HCT116 (cell line): ENCODE measurements around the gene ADAMTS9. TPM values are rescaled to one million over a fixed set of nuclear protein-coding genes. Genes with fewer than 3 reads are reported as not detected.

Experiments used
- ATAC-seq: fragments of 200-7000 bp; cut with Tn5 transposase; 2 replicates; pipeline ENCODE4 v1.9.1; 2020; ENCODE audit warnings: mild to moderate bottlenecking, moderate library complexity
- BruUV-seq: library from RNA; stranded (reverse); fragments of 400-500 nt; replicated peaks from 2 replicates; lab custom pipeline; 2021; lab: Mats Ljungman, UMichigan
- CTCF ChIA-PET: fragments of 300-600 bp; sonication (Branson Sonifier 250); formaldehyde crosslinking; loops from one replicate; lab custom pipeline; 2021; ENCODE audit warnings: antibody characterized with exemption; lab: Charles Lee
- POLR2A ChIA-PET: fragments of 300-600, 350-600 bp; sonication (Branson Sonifier 250); formaldehyde crosslinking; loops from one replicate; lab custom pipeline; 2021; ENCODE audit warnings: antibody characterized with exemption; lab: Charles Lee
- RAD21 ChIA-PET, 2 experiments: fragments of 300-600 bp; sonication (Branson Sonifier 250); formaldehyde crosslinking; loops; one replicate each; lab custom pipeline; 2023; ENCODE audit warnings: low total read pairs in 2 of 2; ENCODE audit not compliant: uncharacterized antibody in 2 of 2, unreplicated experiment in 2 of 2, low non-redundant PET in 1 of 2; lab: Charles Lee
- DNase-seq: peaks from one replicate; pipeline ENCODE4 v3.0.0-alpha.2; 2010; ENCODE audit warnings: low read depth, low spot score
- H2AFZ ChIP-seq: fragments of 200-600 bp; shearing (Covaris generic), sonication (generic); 2 replicates; pipeline ENCODE4 v1.6.1; 2017; ENCODE audit warnings: low read depth, mixed run types, mixed read lengths, antibody characterized with exemption, low read length; ENCODE audit not compliant: poor library complexity, severe bottlenecking
- H3K27ac ChIP-seq: 2 replicates; pipeline ENCODE4 v1.5.1; 2012; ENCODE audit warnings: low read depth, low read length
- H3K27me3 ChIP-seq: fragments of 200-600 bp; sonication (generic); 2 replicates; pipeline ENCODE4 v1.6.1; 2016; ENCODE audit warnings: mixed run types, low read length, mixed read lengths; ENCODE audit not compliant: insufficient read depth
- H3K36me3 ChIP-seq, 2 experiments: fragments of 200-500 bp in 1 of 2; fragments of 200-600 bp in 1 of 2; sonication (Bioruptor generic) in 1 of 2; sonication (generic) in 1 of 2; 2 replicates each; pipeline versions ENCODE4 v1.5.1 to v1.6.1; 2014 to 2016; ENCODE audit warnings: low read length in 2 of 2, inconsistent platforms in 1 of 2, mixed read lengths in 1 of 2, mixed run types in 1 of 2; ENCODE audit not compliant: insufficient read depth in 2 of 2, control insufficient read depth in 1 of 2
- H3K4me1 ChIP-seq, 2 experiments: fragments of 200-600 bp in 1 of 2; sonication (generic) in 1 of 2; 2 replicates each; pipeline versions ENCODE4 v1.5.1 to v1.6.1; 2012 to 2017; ENCODE audit warnings: low read length in 2 of 2, inconsistent platforms in 1 of 2, mild to moderate bottlenecking in 1 of 2, mixed read lengths in 1 of 2, mixed run types in 1 of 2, moderate library complexity in 1 of 2; ENCODE audit not compliant: insufficient read depth in 2 of 2, control insufficient read depth in 1 of 2
- H3K4me2 ChIP-seq: fragments of 200-600 bp; sonication (generic); 2 replicates; pipeline ENCODE4 v1.6.1; 2017; ENCODE audit warnings: mixed run types, low read length, mixed read lengths
- H3K4me3 ChIP-seq, 2 experiments: fragments of 200-600 bp in 1 of 2; sonication (generic) in 1 of 2; replicated peaks in 1 of 2; 2 replicates each; pipeline ENCODE4 v1.5.1; 2011 to 2016; ENCODE audit warnings: low read length in 2 of 2, control low read depth in 1 of 2, low read depth in 1 of 2, mild to moderate bottlenecking in 1 of 2, mixed read lengths in 1 of 2, mixed run types in 1 of 2
- H3K79me2 ChIP-seq: fragments of 200-600 bp; sonication (generic); 2 replicates; pipeline ENCODE4 v1.6.1; 2017; ENCODE audit warnings: mild to moderate bottlenecking, mixed run types, low read length, moderate library complexity, mixed read lengths; ENCODE audit not compliant: insufficient read depth
- H3K9ac ChIP-seq: fragments of 200-600 bp; sonication (generic); 2 replicates; pipeline ENCODE4 v1.6.1; 2016; ENCODE audit warnings: low read length, mixed read lengths
- H3K9me2 ChIP-seq: fragments of 200-600 bp; sonication (generic), shearing (Covaris generic); 2 replicates; pipeline ENCODE4 v1.6.1; 2017; ENCODE audit warnings: mixed run types, mild to moderate bottlenecking, moderate library complexity; ENCODE audit not compliant: insufficient read depth
- H3K9me3 ChIP-seq, 2 experiments: fragments of 200-500 bp in 1 of 2; fragments of 200-600 bp in 1 of 2; sonication (Bioruptor generic) in 1 of 2; sonication (generic) in 1 of 2; 2 replicates each; pipeline ENCODE4 v1.6.1; 2014 to 2017; ENCODE audit warnings: low read length in 2 of 2, mixed read lengths in 2 of 2, inconsistent platforms in 1 of 2, low read depth in 1 of 2, mild to moderate bottlenecking in 1 of 2, mixed run types in 1 of 2, moderate library complexity in 1 of 2; ENCODE audit not compliant: control insufficient read depth in 1 of 2, insufficient read depth in 1 of 2
- H4K20me1 ChIP-seq: fragments of 200-600 bp; sonication (generic), shearing (Covaris generic); 2 replicates; pipeline ENCODE4 v1.6.1; 2017; ENCODE audit warnings: mixed run types, mild to moderate bottlenecking, moderate library complexity; ENCODE audit not compliant: insufficient read depth
- CEBPB ChIP-seq: IDR thresholded peaks from 2 replicates; pipeline ENCODE4 v1.6.1; 2012; ENCODE audit warnings: low read depth
- EGR1 ChIP-seq: IDR thresholded peaks from 2 replicates; pipeline ENCODE4 v1.6.1; 2012; ENCODE audit warnings: low read depth
- EZH2 ChIP-seq: fragments of 200-600 bp; sonication (generic); IDR thresholded peaks from 2 replicates; pipeline ENCODE4 v1.6.1; 2017; ENCODE audit warnings: antibody characterized with exemption, mixed run types
- FOSL1 ChIP-seq: IDR thresholded peaks from 2 replicates; pipeline ENCODE4 v1.6.1; 2012; ENCODE audit warnings: low read depth
- JUND ChIP-seq: IDR thresholded peaks from 2 replicates; pipeline ENCODE4 v1.6.1; 2012
- MAX ChIP-seq: IDR thresholded peaks from 2 replicates; pipeline ENCODE4 v1.6.1; 2012
- POLR2A ChIP-seq: IDR thresholded peaks from 2 replicates; pipeline ENCODE4 v1.7.0; 2011; ENCODE audit warnings: borderline replicate concordance; ENCODE audit not compliant: insufficient read depth, insufficient read length; ENCODE audit errors: extremely low read depth
- POLR2AphosphoS5 ChIP-seq: IDR thresholded peaks from 2 replicates; pipeline ENCODE4 v1.6.1; 2011; ENCODE audit warnings: mild to moderate bottlenecking, low read depth, low read length, moderate library complexity
- RAD21 ChIP-seq: IDR thresholded peaks from 2 replicates; pipeline ENCODE4 v1.6.1; 2012; ENCODE audit warnings: low read depth, mild to moderate bottlenecking
- SIN3A ChIP-seq: IDR thresholded peaks from 2 replicates; pipeline ENCODE4 v1.6.1; 2012; ENCODE audit warnings: low read depth
- SP1 ChIP-seq: IDR thresholded peaks from 2 replicates; pipeline ENCODE4 v1.6.1; 2012; ENCODE audit warnings: low read depth
- SRF ChIP-seq: IDR thresholded peaks from 2 replicates; pipeline ENCODE4 v1.6.1; 2012; ENCODE audit warnings: low read depth
- TCF7L2 ChIP-seq: IDR thresholded peaks from 2 replicates; pipeline ENCODE4 v1.7.0; 2011; ENCODE audit warnings: borderline replicate concordance, inconsistent platforms; ENCODE audit not compliant: insufficient read depth, insufficient read length; ENCODE audit errors: extremely low read depth
- YY1 ChIP-seq: IDR thresholded peaks from 2 replicates; pipeline ENCODE4 v1.6.1; 2011; ENCODE audit warnings: low read length, low read depth, moderate library complexity, mild to moderate bottlenecking; ENCODE audit not compliant: insufficient replicate concordance; ENCODE audit errors: extremely low read depth
- ZFX ChIP-seq: fragments of 450-650 bp; IDR thresholded peaks from 2 replicates; pipeline ENCODE4 v1.6.1; 2017
- ZNF274 ChIP-seq: fragments of 200-500 bp; sonication (Bioruptor generic); IDR thresholded peaks from 2 replicates; pipeline ENCODE4 v1.6.1; 2014; ENCODE audit warnings: mild to moderate bottlenecking, low read depth, low read length, inconsistent platforms
- intact Hi-C: fragments of 100-400 bp; cut with micrococcal nuclease; formaldehyde crosslinking; loops from 2 replicates; pipeline ENCODE4 v1.10.0; 2022
- total RNA-seq: library from RNA; stranded (reverse); gene quantifications from one replicate; pipeline ENCODE4 v1.2.1, GENCODE V29; 2021; ENCODE audit not compliant: unreplicated experiment
- TF ChIP-seq, protein P1 (sequence below): IDR thresholded peaks from 2 replicates; pipeline ENCODE4 v1.6.1; 2011; ENCODE audit warnings: mild to moderate bottlenecking, low read length, moderate library complexity; ENCODE audit not compliant: insufficient replicate concordance; ENCODE audit errors: extremely low read depth
- TF ChIP-seq, protein P2 (sequence below), 3 experiments: fragments of 200-600 bp in 1 of 3; sonication (generic) in 1 of 3; IDR thresholded peaks in 2 of 3; conservative IDR thresholded peaks in 1 of 3; 2 replicates each; pipeline ENCODE4 v1.5.1; 2012 to 2017; ENCODE audit warnings: low read depth in 2 of 3, low read length in 2 of 3, antibody characterized with exemption in 1 of 3, borderline replicate concordance in 1 of 3, control low read depth in 1 of 3, mild to moderate bottlenecking in 1 of 3, mixed read lengths in 1 of 3, mixed run types in 1 of 3, moderate library complexity in 1 of 3; ENCODE audit not compliant: insufficient read depth in 1 of 3

ADAMTS9 gene
- total RNA-seq, 1 experiment from 2014 or later: 0.05 TPM

- ChIA-PET POLR2A (no interaction called here), RAD21 (no interaction called here), CTCF (no interaction called here)
- DNase-seq (no peak), ATAC-seq (no peak)
- intact Hi-C loops: no loop called here
- no peak overlapping the region for H3K9ac ChIP-seq
- no peaks in the 10 kb centered on the region for H3K4me1 ChIP-seq
- H3K36me3 ChIP-seq: no peaks in the 10 kb centered on the region
- H3K27me3 ChIP-seq: 0 out of 2 replicates have a peak, but pooled peaks cover 4% of the 10 kb centered on the region
- no peak overlapping the region for H2AFZ ChIP-seq
- no TSS peak for BruUV-seq
- no peak overlapping the region for H3K4me2 ChIP-seq
- TF ChIP-seq MAX (no peak), FOSL1 (no peak), RAD21 (no peak), JUND (no peak), EGR1 (no peak), SP1 (no peak), SIN3A (no peak), YY1 (no peak)
- H3K4me3 ChIP-seq: no peak overlapping the region
- no peaks in the 10 kb centered on the region for H3K79me2 ChIP-seq
- no peaks in the 10 kb centered on the region for H3K9me3 ChIP-seq
- H3K9me2 ChIP-seq: no peaks in the 10 kb centered on the region
- no peak overlapping the region for H3K27ac ChIP-seq
- no peaks in the 10 kb centered on the region for H4K20me1 ChIP-seq
Measured at GRCh38 chr3:64708456-64708855, 20.7 kb upstream of the ADAMTS9 start.

- Histone ChIP-seq H3K36me3 (no peaks in the 10 kb centered on the region), H2AFZ (no peak overlapping the region), H3K4me1 (no peaks in the 10 kb centered on the region), H3K27ac (no peak overlapping the region), H3K9me2 (no peaks in the 10 kb centered on the region), H3K27me3 (peaks cover 13% of the 10 kb centered on the region), H3K4me3 (no peak overlapping the region), H3K79me2 (no peaks in the 10 kb centered on the region), H3K9me3 (no peaks in the 10 kb centered on the region), H4K20me1 (no peaks in the 10 kb centered on the region), H3K9ac (no peak overlapping the region), H3K4me2 (no peak overlapping the region)
- ATAC-seq (no peak), DNase-seq (no peak)
- intact Hi-C loops: no loop called here
- no TSS peak for BruUV-seq
- ChIA-PET POLR2A (no interaction called here), RAD21 (no interaction called here), CTCF (no interaction called here)
- TF ChIP-seq SRF (no peak), TCF7L2 (no peak), ZFX (no peak), MAX (no peak), POLR2A (no peak), ZNF274 (no peak), RAD21 (no peak), SIN3A (no peak), POLR2AphosphoS5 (no peak), CEBPB (no peak), EGR1 (no peak), EZH2 (no peak)
- TF ChIP-seq, protein P1, sequence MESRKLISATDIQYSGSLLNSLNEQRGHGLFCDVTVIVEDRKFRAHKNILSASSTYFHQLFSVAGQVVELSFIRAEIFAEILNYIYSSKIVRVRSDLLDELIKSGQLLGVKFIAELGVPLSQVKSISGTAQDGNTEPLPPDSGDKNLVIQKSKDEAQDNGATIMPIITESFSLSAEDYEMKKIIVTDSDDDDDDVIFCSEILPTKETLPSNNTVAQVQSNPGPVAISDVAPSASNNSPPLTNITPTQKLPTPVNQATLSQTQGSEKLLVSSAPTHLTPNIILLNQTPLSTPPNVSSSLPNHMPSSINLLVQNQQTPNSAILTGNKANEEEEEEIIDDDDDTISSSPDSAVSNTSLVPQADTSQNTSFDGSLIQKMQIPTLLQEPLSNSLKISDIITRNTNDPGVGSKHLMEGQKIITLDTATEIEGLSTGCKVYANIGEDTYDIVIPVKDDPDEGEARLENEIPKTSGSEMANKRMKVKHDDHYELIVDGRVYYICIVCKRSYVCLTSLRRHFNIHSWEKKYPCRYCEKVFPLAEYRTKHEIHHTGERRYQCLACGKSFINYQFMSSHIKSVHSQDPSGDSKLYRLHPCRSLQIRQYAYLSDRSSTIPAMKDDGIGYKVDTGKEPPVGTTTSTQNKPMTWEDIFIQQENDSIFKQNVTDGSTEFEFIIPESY: no peak
- TF ChIP-seq, protein P2, sequence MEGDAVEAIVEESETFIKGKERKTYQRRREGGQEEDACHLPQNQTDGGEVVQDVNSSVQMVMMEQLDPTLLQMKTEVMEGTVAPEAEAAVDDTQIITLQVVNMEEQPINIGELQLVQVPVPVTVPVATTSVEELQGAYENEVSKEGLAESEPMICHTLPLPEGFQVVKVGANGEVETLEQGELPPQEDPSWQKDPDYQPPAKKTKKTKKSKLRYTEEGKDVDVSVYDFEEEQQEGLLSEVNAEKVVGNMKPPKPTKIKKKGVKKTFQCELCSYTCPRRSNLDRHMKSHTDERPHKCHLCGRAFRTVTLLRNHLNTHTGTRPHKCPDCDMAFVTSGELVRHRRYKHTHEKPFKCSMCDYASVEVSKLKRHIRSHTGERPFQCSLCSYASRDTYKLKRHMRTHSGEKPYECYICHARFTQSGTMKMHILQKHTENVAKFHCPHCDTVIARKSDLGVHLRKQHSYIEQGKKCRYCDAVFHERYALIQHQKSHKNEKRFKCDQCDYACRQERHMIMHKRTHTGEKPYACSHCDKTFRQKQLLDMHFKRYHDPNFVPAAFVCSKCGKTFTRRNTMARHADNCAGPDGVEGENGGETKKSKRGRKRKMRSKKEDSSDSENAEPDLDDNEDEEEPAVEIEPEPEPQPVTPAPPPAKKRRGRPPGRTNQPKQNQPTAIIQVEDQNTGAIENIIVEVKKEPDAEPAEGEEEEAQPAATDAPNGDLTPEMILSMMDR (IDR thresholded peaks at IDR 0.05 in 2 of 3, conservative IDR thresholded peaks at IDR 0.05 in 1 of 3; ENCODE audit: borderline replicate concordance in 1 of 3, insufficient read depth in 1 of 3, low read depth in 2 of 3, low read length in 2 of 3): no peak
Measured at GRCh38 chr3:64705946-64706345, 18.1 kb upstream of the ADAMTS9 start.
